T47D (cell line): ENCODE measurements around the gene VRK3.
A peak's percentile ranks its signal among the peaks of the same experiment; 100 is the strongest.

Experiments
- DNase-seq, 2 experiments: peaks; one replicate each; pipeline versions ENCODE4 v3.0.0 to v3.0.0-alpha.2; 2011 to 2012; ENCODE audit warnings: low read depth in 1 of 2, low spot score in 1 of 2
- JUND ChIP-seq: IDR thresholded peaks from 2 replicates; pipeline ENCODE4 v1.6.1; 2012; ENCODE audit warnings: low read depth
- in situ Hi-C: cut with HindIII; loops from 2 replicates; pipeline ENCODE4 v1.10.0; 2016; ENCODE audit warnings: low sequenced_read_pairs, low pct_unique_long_range_greater_than_20kb

Gene VRK3

DNA sequence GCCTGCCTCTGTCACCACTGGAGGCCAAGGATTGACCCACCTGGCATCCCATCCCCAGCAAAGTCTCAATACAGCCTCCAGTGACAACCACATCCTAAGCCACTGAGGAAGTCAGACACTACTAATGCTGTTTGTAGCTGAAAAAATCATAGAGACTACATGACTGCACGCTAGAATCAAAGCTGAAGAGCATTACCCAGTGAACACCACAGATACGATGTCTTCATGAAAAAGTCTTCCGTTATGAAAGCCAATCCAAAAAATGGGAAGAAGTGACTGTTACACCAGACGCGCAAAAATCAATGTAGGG is 84.7 kb downstream of the VRK3 start:
- DNase-seq, result no peak
- TF ChIP-seq JUND, result no peak
- in situ Hi-C loops, result no loop called here

DNA sequence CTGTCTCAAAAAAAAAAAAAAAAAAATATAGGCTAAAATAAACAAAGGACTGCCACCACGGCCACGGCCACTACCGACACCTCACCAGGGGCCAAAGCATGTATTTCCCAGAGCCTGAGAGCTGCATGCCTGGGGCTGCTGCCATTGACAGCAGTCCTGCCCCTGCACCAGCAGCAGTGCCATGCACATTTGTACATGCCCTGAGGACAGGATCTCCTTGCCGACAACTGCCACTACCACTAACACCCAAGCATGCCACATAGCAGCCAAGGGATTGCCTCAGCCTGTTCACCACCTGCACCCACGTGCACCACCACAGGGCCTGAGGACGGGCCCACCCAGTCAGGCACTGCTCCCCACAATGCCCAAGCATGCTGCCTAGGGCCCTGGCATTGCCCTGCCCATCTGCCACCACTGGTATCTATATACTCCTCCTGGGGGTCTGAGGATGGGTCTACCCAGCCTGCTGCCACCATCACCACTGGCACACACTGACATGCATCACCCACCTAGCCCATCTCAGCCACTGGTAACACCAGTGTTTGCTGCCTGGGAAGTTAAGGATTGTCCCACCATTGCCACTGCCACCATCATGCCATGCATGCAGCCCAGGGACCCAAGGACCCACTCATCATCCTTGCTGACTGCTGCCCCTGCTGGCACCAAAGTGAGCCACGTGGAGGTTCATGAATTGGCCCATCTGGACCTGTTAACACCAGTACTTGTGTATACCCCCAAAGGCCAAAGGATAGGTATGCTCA is 85.3 kb downstream of the VRK3 start:
- in situ Hi-C loops, result no loop called here
- no peak for DNase-seq
- TF ChIP-seq JUND, result no peak

DNA sequence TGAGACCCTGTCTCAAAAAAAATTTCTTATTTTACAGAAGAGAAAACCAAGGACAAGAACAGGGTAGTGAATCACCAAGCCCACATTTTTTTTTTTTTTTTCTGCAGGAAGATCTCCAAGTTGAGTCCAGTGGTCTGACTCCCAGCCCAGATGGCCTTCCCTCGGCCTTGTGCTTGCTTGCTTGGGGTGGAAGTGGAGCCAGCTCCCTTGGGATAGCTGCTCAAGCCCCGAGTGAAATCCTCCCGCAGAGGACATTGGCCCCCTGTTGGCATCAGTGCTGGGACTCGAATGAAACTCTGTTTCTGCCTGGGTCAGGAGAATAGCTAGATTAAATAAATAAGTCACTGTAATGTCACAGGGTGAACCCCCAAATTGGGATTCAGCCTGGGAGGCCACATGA is 86.5 kb downstream of the VRK3 start:
- in situ Hi-C loops, result no loop called here
- no peak for DNase-seq
- no peak for TF ChIP-seq JUND

DNA sequence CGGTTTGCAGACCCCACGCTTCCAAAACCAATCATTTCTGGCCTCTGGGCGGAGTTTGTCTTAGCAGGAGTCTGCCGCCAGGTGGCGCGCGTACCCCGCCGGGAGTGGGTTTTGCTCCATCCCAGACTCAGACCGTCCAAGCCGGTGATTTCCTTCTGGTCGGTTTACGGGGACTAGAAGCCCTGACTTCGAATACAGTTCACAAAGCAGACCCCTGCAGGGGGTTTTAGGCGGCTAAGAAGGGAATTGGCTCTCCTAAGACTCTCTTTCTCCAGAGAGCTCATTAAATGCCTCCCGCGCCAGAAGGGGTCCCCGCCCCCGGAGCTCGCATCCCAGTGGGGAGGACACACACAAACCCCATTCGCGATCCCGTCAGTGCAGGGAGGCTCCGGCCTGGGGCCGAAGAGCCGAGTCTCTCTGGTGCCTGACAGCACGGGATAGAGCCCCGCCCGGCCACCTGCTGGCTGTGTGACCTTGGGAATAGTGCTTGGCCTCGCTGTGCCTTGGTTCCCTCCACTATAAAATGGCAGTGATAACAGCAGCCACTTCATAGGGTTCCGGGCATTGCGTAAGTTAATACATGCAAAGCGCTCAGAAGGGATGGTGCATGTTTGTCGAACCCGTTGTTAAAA is 87.3 kb downstream of the VRK3 start:
- DNase-seq, result peak; percentile 27 to 70
- in situ Hi-C loops, result no loop called here
- no peak for TF ChIP-seq JUND

DNA sequence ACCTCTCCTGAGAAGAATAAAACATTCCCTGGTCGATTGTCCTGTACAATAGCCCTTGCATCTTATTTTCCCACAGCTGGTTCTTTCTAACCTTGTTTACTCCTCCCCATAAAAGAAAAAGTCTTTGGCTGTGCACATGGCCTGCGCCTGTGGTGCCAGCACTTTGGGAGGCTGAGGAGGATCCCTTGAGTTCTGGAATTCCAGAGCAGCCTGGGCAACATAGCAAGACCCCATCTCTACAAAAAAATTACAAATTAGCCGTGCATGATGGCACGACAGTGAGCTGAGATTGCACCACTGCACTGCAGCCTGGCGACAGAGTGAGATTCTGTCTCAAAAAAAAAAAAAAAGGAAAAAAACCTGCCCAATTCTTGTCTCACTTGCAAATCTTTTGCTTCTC is 88.6 kb downstream of the VRK3 start:
- no peak for TF ChIP-seq JUND
- DNase-seq, result no peak
- in situ Hi-C loops, result no loop called here

DNA sequence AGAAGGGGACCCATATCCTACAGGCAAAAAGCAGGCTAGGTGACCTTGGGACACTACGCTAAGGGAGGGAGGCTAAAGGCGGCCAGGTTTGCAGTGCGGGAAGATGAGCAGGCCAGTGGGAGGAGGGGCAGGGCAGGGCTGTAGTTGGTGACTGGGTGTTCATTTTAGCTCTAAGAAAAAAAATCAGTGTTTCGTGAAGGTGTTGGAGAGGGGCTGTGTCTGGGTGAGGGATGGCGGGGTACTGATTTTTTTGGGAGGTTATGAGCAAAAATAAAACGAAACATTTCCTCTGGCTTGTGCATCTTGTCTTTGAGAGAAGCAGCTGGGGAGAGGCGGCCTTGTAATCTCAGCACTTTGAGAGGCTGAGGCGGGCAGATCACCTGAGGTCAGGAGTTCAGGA is 91.5 kb downstream of the VRK3 start:
- DNase-seq, result no peak
- no peak for TF ChIP-seq JUND

DNA sequence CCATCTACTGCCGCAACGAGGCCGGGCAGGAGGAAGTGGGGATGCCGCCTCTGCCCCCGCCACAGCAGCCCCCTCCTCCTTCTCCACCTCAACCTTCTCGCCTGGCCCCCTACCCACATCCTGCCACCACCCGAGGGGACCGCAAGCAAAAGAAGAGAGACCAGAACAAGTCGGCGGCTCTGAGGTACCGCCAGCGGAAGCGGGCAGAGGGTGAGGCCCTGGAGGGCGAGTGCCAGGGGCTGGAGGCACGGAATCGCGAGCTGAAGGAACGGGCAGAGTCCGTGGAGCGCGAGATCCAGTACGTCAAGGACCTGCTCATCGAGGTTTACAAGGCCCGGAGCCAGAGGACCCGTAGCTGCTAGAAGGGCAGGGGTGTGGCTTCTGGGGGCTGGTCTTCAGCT is 92.4 kb downstream of the VRK3 start:
- DNase-seq, result no peak
- in situ Hi-C loops, result no loop called here
- TF ChIP-seq JUND, result no peak

More for the DNA sequence above, 91.5 kb downstream of the VRK3 start:
- in situ Hi-C loops, result no loop called here

DNA sequence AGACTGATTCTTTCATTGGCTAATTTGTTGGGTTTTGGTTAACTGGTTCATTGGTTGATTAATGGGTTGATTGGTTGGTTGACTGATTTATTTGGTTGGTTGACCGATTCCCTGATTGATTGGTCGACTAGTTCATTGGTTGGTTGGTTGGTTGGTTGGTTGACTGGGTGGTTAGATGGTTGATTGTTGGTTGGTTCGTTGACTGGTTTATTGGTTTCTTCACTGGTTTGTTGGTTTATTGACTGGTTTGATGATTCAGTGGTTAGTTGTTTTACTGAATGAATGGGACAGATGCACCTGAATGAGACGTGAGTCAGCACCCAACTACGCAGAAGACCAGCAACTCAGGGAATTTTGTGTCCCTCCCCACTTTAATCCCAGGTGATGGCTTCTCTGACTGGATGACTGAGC is 93.1 kb downstream of the VRK3 start:
- DNase-seq, result no peak
- no peak for TF ChIP-seq JUND
- in situ Hi-C loops, result no loop called here

DNA sequence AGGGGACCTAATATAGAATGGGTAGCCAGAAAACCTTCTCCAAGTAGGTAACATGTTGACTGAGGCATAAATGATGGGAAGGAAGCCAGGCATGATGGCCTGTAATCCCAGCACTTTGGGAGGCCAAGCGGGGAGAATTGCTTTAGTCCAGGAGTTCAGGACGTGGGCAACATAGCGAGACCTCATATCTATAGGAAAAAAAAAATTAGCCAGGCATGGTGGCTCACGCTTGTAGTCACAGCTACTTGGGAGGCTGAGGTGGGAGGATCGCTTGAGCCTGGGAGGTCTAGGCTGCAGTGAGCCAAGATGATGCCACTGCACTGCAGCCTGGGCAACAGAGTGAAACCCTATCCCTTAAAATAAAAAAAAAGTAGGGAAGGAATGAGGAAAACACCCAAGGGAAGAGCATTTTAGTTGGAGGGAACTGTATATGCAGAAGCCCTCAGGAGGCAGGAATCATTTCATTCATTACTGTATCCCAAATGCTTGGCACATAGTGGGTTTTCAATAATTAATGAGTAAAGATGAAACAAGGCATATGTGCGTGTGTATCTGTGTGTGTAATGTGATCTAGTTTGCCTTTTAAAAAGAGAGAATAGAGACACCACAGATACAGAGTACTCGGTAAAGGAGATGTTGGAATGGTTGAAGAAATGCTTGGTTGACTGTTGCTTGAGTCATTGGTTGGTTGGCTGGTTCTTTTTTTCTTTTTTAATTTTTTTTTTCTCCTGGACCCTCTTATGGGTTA is 93.7 kb downstream of the VRK3 start:
- in situ Hi-C loops, result no loop called here
- TF ChIP-seq JUND, result no peak
- no peak for DNase-seq

DNA sequence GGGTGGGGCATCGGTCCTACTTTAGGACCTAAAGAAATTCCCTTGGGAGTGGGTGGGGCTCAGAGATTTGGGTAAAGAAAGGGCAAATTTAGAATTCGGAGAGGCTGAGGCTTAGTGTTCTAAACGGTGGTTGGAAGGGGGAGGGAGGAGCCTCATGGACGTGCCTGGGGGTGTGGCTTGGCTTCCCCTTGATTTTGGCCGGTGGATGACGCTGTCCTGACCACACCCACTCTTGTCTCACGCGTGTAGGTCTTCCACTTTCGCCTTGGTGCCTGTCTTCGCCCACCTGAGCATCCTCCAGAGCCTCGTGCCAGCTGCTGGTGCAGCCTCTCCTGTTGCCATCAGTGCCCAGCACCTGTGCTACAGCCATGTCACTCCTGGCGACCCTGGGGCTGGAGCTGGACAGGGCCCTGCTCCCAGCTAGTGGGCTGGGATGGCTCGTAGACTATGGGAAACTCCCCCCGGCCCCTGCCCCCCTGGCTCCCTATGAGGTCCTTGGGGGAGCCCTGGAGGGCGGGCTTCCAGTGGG is 94.6 kb downstream of the VRK3 start:
- peak in 1 of 2 experiments; percentile 68 for DNase-seq
- in situ Hi-C loops, result no loop called here
- no peak for TF ChIP-seq JUND

DNA sequence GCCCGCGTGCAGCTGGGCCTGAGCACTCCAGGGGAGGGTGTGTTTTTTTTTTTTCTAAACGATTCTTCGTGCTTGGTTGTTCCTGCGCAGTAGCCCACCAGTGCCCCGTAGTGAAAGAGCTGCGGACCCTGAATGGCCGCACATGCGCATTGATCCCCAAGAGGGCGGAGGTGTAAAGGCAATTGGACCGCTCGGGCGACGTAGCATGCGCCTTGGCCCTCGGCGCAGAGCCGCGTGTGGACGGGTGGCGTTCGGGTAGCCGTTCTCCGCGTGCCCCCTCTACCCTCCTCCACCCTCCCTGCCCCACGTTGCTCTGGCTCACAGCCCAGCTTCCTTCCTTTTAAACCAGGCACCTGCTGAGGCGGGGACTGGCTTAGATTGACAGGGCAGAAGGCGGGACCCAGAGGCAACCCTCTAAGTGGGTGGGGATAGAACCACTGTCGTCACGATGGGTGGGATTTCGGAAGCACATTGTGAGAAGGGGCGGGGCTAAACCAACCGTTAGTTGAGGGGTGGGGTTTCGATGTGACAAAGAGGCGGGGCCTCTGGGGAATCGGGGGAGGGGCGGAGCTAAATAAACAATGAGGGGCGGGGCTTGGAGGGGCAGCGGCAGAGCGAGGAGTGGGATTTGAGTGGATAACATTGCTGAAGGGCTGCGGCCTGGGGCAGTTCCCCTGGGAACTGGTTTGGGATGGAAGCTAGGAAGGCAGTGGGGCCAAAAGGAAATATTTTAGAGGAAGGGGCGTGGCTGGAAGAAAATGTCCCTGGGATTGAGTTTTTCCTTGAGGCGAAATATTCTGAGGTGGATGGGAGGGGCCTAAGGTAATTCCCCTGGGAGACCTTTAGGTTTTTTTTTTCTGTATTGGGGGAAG is 95.3 kb downstream of the VRK3 start:
- peak; percentile 83 to 98 for DNase-seq
- in situ Hi-C loops, result no loop called here
- TF ChIP-seq JUND, result no peak

DNA sequence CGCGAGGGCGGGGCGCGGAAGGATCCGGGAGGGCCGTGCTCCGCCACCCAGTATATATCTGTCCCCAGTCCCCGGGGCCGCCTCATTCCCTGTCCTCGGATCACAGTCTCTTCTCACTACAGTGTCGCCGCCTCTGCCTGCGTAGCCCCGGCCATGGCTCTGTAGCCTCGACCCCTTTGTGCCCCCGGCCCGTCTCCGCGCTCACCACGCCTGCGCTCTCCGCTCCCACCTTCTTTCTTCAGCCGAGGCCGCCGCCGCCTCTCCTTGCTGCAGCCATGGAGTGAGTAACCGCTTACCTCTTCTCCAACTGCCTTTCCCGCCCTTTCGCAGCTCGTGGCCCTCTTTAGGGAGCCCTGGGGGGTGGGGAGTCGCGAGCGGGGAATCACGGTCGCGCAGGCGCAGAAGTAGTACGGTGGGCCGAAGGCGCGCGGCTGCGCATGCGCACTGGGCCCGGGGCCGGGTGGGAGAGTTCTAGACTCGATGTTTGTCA is 96.0 kb downstream of the VRK3 start, which contains the start of the genes ATF5 and NUP62:
TSS of gene ATF5 (plus strand) at position 85 of the 490 bp plus-strand sequence. CDS start 1,646 bp downstream, outside the sequence.
TSS of gene NUP62 (minus strand) at position 384 of the 490 bp plus-strand sequence. CDS start 19,697 bp downstream, outside the sequence.
- in situ Hi-C loops, result no loop called here
- peak; percentile 88 to 90 for DNase-seq
- TF ChIP-seq JUND, result no peak
